Measurements from ENCODE around the gene CLASP2. TPM values are rescaled to one million over a fixed set of nuclear protein-coding genes. Genes with fewer than 3 reads are reported as not detected.
A peak's percentile ranks its signal among the peaks of the same experiment; 100 is the strongest.

The CLASP2 gene
- total RNA-seq, 1 experiment from 2014 or later: 36.5 TPM

- Histone ChIP-seq H3K4me2 (no peak overlapping the region), H3K36me3 (ENCODE audit: low read depth) (no peaks in the 10 kb centered on the region), H4K20me1 (ENCODE audit: insufficient read depth) (no peaks in the 10 kb centered on the region), H3K79me2 (ENCODE audit: low read depth) (0 out of 2 replicates have a peak, but pooled peaks cover under 1% of the 10 kb centered on the region), H3K27ac (no peak overlapping the region), H3K4me1 (replicated peaks; ENCODE audit: insufficient read depth) (no peaks in the 10 kb centered on the region), H3F3A (ENCODE audit: insufficient read depth, low read depth) (no peaks in the 10 kb centered on the region), H3K9me3 (ENCODE audit: insufficient read depth, low read depth) (no peaks in the 10 kb centered on the region), H3K27me3 (ENCODE audit: insufficient read depth, low read depth) (no peaks in the 10 kb centered on the region), H3K9me2 (ENCODE audit: insufficient read depth) (no peaks in the 10 kb centered on the region), H2AFZ (no peak overlapping the region), H3K4me3 (no peak overlapping the region)
- no TSS peak for BruUV-seq (replicated peaks)
- no peak for TF ChIP-seq EZH2 (IDR thresholded peaks at IDR 0.05; ENCODE audit: low read depth)
- no peak for TF ChIP-seq CTCF (conservative IDR thresholded peaks at IDR 0.05)
- ChIA-PET POLR2A (ENCODE audit: unreplicated experiment) (no interaction called here), CTCF (no interaction called here)
- intact Hi-C loops (cut with micrococcal nuclease; ENCODE audit: unreplicated experiment): no loop called here
- DNase-seq: no peak
These were observed 4.1 kb upstream of the CLASP2 start for GRCh38 chr3:33722191-33722590.

GRCh38 chr3:33718595-33718907 is 497 bp upstream of the CLASP2 start:
- Histone ChIP-seq H3K79me2 (ENCODE audit: low read depth) (peaks cover 36% of the 10 kb centered on the region), H2AFZ (peak overlapping the region; percentile 89), H3K36me3 (ENCODE audit: low read depth) (no peaks in the 10 kb centered on the region), H3K4me3 (peak overlapping the region; percentile 71), H3K9me2 (ENCODE audit: insufficient read depth) (no peaks in the 10 kb centered on the region), H3F3A (ENCODE audit: insufficient read depth, low read depth) (no peaks in the 10 kb centered on the region), H3K4me2 (peak overlapping the region; percentile 86), H3K27ac (no peak overlapping the region), H3K27me3 (ENCODE audit: insufficient read depth, low read depth) (no peaks in the 10 kb centered on the region), H3K9me3 (ENCODE audit: insufficient read depth, low read depth) (no peaks in the 10 kb centered on the region), H3K4me1 (replicated peaks; ENCODE audit: insufficient read depth) (no peaks in the 10 kb centered on the region), H4K20me1 (ENCODE audit: insufficient read depth) (no peaks in the 10 kb centered on the region)
- CTCF ChIA-PET: no interaction called here
- no peak for DNase-seq
- TF ChIP-seq EZH2 (IDR thresholded peaks at IDR 0.05; ENCODE audit: low read depth) (no peak), CTCF (conservative IDR thresholded peaks at IDR 0.05) (no peak)
- intact Hi-C loops (cut with micrococcal nuclease; ENCODE audit: unreplicated experiment): loop anchor here (5.0 to 10.0 kb wide), 5 partner anchors 59 to 586 kb away; partner anchors contain the start of genes PDCD6IP and UBP1
- POLR2A ChIA-PET (ENCODE audit: unreplicated experiment): no interaction called here
- BruUV-seq (replicated peaks): no TSS peak

- Histone ChIP-seq H3K4me2 (peak overlapping the region; percentile 86), H4K20me1 (ENCODE audit: insufficient read depth) (no peaks in the 10 kb centered on the region), H3K9me3 (ENCODE audit: insufficient read depth, low read depth) (no peaks in the 10 kb centered on the region), H3K4me1 (replicated peaks; ENCODE audit: insufficient read depth) (no peaks in the 10 kb centered on the region), H3K9me2 (ENCODE audit: insufficient read depth) (no peaks in the 10 kb centered on the region), H3K27me3 (ENCODE audit: insufficient read depth, low read depth) (no peaks in the 10 kb centered on the region), H3K4me3 (peak overlapping the region; percentile 71), H2AFZ (peak overlapping the region; percentile 89), H3K27ac (peak overlapping the region; percentile 39), H3K36me3 (ENCODE audit: low read depth) (no peaks in the 10 kb centered on the region), H3K79me2 (ENCODE audit: low read depth) (peaks cover 36% of the 10 kb centered on the region), H3F3A (ENCODE audit: insufficient read depth, low read depth) (no peaks in the 10 kb centered on the region)
- ChIA-PET CTCF (no interaction called here), POLR2A (ENCODE audit: unreplicated experiment) (no interaction called here)
- intact Hi-C loops (cut with micrococcal nuclease; ENCODE audit: unreplicated experiment): loop anchor here (1.0 to 10.0 kb wide), 6 partner anchors 60 to 585 kb away; partner anchors contain the start of genes PDCD6IP and UBP1
- no peak for DNase-seq
- TF ChIP-seq CTCF (conservative IDR thresholded peaks at IDR 0.05) (no peak), EZH2 (IDR thresholded peaks at IDR 0.05; ENCODE audit: low read depth) (no peak)
- no TSS peak for BruUV-seq (replicated peaks)
These were observed 513 bp downstream of the CLASP2 start for GRCh38 chr3:33717616-33717865.
